GM12892 (cell line): Measurements from ENCODE around the gene PHF12.

ENCODE experiments used
- POLR2AphosphoS5 ChIP-seq: IDR thresholded peaks from 2 replicates; pipeline ENCODE4 v1.6.1; 2011; ENCODE audit warnings: low read depth, low read length, control low read depth
- TAF1 ChIP-seq: IDR thresholded peaks from 2 replicates; pipeline ENCODE4 v1.6.1; 2011; ENCODE audit warnings: low read depth, mild to moderate bottlenecking, control low read depth, low read length, borderline replicate concordance

DNA sequence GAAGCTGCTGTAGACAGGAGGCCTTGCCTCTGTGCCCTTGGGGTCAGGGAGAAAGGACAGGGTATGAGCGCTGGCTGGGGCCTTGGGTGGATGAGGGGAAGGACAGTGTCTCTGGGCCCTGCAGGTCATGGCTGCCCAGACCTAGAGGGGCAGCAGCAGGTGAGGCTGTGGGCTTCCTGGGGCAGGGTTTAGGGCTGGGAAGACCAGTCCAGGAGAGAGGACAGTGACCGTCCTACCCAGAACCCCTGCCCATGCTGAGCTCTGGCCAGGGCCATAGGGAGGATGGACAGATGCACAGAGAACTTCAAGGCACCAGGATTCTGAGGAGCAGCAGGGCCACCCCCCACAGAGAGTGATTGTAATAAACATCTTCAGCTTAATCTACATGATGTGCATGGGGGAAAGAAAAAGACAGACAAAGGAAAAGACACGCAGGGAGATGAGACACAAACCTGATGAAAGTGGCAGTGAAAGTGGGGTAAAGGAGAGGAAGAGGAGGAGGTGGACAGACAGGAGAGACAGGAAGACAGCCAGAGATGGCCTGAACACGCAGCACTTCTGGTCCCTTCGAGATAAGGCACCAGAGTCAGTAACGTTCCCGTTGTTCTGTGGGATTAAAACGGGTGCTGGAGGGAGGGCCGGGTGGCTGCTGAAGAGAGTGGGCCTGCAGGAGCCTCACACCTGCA lies 71.3 kb downstream of the PHF12 start:
- no peak for TF ChIP-seq POLR2AphosphoS5
- TF ChIP-seq TAF1, result no peak
